Posterior vena cava (tissue), 2 donors: ENCODE data around the gene MIOS. TPM values are rescaled to one million over a fixed set of nuclear protein-coding genes. Genes with fewer than 3 reads are reported as not detected.
"Not testable (repeated sequence)": the region's sequence is repeated elsewhere in the genome, so short reads cannot be mapped to it uniquely, and the experiment has no call there.

Source experiments
- DNase-seq: peaks from one replicate; pipeline ENCODE4 v3.0.0-alpha.2; 2020; ENCODE audit warnings: low spot score
- intact Hi-C, 2 donors: fragments of 100-400 bp; cut with DNase I; formaldehyde crosslinking; loops; one replicate each; pipeline versions ENCODE4 v1.14.1 to v1.14.2; 2022 to 2023
- total RNA-seq, 2 donors: library from RNA; stranded (reverse); fragmentation: NEBNext Ultra II Directional; extraction: Animal tissue kit (Norgen Biotek cat#: 25700); gene quantifications; one replicate each; pipeline ENCODE4 v1.2.1, GENCODE V29; 2021
- donor health status: DM: yes; HTN: yes; CAD: no.
- donor health status: DM: yes; HTN: yes; CAD: no.

MIOS gene
- total RNA-seq, 2 donors from 2014 or later, result 21.0 to 21.2 TPM

DNA sequence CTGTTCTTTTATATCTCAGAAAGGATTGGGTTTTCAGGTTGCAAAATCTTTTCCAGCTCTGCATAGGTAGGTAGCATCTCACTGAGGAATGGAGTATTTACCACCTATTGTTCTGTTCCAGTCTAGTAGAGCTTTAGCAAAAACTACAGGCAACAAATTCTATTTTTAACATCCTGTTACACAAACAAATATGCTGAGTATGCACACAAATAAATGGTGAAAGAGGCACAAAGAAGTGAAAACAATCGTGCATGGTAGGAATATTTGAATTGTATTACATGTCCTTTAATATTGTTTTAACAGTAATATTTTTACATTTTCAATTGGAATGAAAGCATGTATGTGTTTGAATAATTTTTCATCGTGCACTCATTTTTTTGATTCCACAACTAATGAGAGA is 14.5 kb upstream of the MIOS start:
- intact Hi-C loops, result no loop called here
- no peak for DNase-seq

DNA sequence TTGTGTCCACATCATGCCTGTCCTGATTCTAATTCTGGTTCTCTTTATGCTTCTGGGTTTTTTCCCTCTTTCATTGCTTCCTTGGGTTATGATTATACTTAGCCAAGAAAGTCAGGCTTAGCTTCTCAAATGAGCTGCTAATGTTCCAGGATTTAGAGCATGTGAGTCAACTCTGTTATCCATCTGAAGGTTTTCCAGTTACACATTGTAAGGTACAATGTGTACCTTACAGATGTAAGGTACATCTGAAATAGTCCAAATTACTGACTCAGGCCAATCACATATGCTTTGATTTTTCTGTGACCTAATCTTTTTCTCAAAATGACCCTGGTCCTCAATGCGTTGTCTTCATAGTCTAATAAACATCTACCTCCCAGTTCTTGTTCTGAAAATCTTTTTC is 13.3 kb upstream of the MIOS start:
- intact Hi-C loops, result no loop called here
- DNase-seq, result no peak

DNA sequence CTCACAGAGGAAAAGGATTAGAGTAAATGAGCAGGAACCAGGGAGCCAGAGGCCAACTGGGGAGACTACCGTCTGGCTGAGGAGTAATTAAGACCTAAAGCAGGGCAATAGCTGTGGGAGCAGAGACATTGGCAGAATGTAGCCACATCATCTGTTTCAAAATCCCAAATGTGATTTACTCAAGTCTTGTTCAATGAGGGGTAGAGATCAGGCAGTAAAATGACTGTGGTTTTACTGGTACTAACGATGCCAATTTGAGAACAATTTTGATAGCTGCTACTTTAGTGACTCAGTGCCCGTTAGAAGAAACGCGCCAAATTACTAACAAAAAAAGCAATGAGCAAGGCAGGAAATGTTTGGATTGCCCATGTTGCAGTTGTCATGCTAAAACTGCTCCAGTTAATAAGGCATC is 12.7 kb upstream of the MIOS start:
- DNase-seq, result no peak
- intact Hi-C loops, result no loop called here

DNA sequence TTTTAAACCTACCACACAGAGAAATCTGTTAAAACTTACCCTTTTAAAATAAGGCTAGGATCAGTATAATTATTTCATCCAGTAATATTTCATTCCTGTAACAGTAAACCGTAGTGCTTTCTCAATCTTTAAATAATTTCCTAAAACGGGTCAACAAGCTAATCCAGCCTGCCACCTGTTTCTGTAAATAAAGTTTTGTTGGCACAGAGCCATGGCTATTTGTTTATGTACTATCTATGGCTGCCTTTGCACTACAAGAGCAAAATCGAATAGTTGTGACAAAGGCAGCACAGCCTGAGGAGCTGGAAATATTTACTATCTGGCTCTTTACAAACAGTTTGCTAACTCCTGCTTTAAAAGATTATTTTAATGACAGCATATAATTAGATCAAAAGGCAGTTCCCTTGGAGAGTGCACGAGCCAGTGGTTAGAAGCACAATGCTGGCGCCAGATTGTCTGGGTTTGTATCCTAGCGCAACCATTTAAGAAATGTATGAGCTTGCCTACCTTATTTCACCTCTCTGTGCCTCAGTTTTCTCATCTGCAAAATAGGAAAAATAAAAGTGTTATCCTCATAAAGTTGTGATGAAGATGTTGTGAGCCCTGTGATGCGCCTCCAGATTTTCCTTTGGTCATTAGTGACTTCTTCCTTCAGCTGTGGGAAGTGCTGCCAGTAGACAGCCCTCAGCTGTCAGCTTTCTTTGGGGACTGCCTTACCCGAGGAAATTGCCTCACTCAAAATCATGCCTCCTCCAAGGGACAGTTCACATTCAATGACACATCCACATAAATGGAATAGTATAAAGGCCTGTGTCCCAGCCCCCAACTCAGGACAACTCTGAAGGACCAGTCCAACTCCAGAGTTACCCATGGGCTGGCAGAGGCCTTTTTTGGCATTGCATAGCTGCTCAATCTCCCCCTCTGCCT is 11.8 kb upstream of the MIOS start:
- intact Hi-C loops, result no loop called here
- DNase-seq, result no peak

GRCh38 chr7:7556852-7557251 is 9.8 kb upstream of the MIOS start:
- intact Hi-C loops, result no loop called here
- DNase-seq, result no peak

DNA sequence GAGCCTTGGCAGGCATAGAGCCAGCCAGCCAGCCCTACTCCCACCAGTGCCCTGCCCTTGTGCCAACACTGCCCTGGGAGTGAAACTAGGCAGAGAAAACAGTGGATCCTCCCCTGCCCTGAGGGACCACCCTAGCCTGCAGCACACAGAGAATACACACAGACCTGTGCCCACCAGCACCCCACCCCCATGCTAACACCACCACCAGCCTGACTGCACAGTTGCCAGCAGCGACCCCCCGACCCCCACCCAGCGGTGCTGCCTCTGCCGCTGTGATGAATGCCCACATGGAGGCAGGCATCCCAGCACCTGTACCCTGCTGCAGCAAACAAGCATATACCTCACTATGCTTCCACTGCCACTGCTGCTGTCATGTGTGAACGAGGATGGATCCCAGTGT is 9.4 kb upstream of the MIOS start:
- no peak for DNase-seq
- intact Hi-C loops, result no loop called here

DNA sequence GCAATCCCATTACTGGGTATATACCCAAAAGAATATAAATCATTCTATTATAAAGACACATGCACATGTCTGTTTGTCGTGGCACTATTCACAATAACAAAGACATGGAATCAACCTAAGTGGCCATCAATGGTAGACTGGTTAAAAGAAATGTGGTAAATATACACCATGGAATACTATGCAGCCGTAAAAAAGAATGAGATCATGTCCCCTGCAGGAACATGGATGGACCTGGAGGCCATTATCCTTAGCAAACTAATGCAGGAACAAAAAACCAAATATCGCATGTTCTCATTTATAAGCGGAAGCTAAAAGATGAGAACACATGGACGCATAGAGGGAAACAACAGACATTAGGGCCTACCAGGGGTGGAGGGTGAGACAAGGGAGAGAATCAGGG is 5.1 kb upstream of the MIOS start:
- intact Hi-C loops, DNase-seq: not testable (repeated sequence)

- intact Hi-C loops, result no loop called here
- no peak for DNase-seq
These were observed 3.9 kb upstream of the MIOS start for GRCh38 chr7:7562736-7563135.

- intact Hi-C loops, result no loop called here
- DNase-seq, result no peak
These were observed 3.4 kb upstream of the MIOS start for GRCh38 chr7:7563269-7563668.

- no peak for DNase-seq
- intact Hi-C loops, result no loop called here
These were observed 2.9 kb upstream of the MIOS start for GRCh38 chr7:7563813-7564212.

DNA sequence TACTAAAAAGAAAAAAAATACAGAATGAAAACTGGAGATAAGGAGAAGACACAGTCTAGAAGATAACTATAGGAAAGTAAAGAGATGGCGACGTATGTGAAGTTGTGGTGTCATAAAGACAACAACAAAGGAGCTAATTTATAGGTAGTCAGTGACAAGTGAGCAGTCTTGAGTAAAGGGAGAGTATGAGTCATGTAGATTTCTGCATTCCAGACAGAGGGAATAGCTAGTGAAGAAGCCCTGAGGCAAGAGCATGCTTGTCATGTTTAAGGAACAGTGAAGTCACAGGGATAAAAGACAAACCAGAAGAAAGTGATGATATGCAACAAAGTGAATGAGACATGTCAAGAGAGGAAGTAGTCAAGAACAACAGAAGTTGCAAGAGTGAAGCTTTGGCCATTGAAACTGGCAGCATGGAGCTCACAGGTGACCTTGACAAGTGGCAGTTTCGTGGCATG is 2.3 kb upstream of the MIOS start:
- DNase-seq, result no peak
- intact Hi-C loops, result no loop called here

DNA sequence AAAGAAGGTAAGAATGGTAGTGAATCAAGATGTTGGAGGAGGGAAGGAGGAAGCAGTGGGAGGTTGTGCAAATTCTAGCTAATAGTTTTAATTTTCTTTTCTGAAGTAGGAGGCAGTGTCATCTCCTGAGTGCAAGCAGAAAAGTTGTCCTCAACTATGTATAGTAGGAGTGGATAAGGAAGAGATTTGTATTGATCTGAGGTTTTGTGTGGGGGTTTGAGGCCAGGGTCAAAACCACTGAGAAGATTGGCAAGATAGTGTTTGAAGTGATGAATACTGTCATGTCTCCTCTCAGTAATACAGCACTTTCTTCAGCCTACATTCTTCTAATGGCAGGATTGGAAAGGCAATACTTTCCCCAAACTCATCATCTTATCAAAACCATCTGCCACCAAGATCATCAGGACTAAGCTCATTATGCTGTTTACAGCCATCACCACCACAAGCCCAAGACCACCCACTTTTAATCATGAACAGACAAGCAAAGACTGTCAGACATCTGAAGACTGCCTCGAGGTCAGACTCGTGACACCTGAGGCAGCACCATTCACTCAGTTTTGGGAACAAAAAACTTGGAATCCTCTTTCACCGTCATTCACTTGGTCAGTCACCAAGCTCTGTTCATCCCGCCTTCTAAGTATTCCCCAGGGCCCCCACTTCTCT is 1.5 kb upstream of the MIOS start:
- DNase-seq, result no peak
- intact Hi-C loops, result no loop called here

DNA sequence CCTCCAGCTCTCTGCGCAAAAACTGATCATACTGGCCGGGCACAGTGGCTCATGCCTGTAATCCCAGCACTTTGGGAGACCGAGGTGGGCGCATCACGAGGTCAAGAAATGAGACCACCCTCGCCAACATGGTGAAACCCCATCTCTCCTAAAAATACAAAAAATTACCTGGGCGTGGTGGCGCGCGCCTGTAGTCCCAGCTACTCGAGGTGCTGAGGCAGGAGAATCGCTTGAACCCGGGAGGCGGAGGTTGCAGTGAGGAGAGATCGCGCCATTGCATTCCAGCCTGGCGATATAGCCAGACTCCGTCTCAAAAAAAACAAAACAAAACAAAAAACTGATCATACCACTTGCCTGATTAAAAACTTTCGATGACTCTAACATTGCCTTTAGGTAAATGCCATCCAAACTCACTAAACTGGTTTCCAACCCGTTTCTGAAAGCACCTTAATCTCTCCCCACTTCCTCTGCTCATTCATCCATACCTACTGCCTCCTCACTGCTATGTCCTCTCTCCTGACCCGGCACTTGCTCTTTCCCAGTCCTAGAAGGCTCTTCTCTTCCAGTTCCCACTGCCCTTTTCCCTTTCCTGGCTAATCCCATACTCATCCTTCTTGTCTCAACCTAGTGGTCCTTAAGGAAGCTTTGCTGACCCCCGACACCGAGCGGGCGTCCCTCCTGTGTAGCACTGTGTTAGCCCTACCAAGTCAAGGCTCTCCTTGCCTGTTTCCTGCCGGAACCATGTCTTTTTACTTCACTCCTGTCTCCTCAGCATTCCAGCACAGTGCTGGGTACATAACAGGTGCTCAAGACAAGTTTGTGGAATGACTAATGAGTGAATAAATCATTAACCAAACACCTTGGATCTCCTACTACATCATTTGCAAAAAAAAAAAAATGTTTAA is 686 bp upstream of the MIOS start:
- DNase-seq, result no peak
- intact Hi-C loops, result loop anchor here in 1 of 2 donors (2.0 kb wide), 1 partner anchor 39 kb away; no protein-coding TSS in a partner anchor

DNA sequence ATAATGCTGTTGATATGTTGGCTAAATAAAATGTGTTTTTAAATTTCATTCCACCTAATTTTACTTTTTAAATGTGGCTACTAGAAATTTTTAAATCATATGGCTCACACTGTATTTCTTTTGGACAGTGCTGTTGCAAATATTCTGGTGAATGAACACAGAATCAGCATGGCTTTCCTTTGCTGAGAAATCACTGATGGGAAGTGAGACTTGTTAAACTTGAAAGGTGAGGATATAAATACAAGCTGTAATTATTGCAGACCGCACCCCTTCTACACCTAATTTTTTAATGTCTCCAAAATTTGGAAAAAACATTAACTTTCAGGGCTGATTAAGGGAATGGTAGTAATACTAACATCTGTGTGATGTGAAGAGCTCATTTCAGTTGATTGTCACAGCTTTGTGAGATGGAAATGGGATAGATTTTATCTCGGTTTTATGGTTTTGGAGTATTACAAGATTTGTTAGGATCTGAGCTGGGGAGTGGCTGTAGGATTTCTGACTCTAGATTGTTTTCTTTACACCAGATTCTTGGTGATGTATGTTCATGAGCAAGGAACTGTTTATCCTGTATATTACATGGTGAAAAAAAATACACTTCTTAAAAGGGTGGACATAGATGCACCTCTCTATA is 1.3 kb downstream of the MIOS start:
- intact Hi-C loops, result loop anchor here in 1 of 2 donors (2.0 kb wide), 1 partner anchor 41 kb away; no protein-coding TSS in a partner anchor
- DNase-seq, result no peak

GRCh38 chr7:7568553-7568952 is 1.9 kb downstream of the MIOS start:
- no peak for DNase-seq
- intact Hi-C loops, result no loop called here

- intact Hi-C loops, result no loop called here
- DNase-seq, result no peak
These were observed 2.4 kb downstream of the MIOS start for GRCh38 chr7:7569081-7569527.

DNA sequence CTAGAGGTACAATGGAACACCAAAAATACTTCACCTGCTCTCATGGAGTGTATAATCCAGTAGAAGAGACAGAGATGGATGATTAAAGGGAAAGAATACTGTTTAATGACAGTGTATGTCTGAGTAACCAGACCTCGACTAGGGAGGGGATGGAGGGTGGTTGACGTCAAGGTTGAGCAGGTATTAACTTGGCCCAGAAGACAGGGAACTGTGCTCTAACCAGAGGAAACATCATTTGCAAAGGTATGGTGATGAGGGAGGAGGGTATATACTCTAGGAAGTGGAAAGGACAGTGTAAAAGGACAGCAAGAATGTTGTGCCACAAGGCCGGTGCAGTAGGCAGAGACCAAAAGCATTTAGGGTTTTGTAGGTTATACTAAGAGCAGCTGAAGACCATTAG is 2.9 kb downstream of the MIOS start:
- intact Hi-C loops, result loop anchor here in 1 of 2 donors (10.0 kb wide), 1 partner anchor 1395 kb away; no protein-coding TSS in a partner anchor
- DNase-seq, result no peak

DNA sequence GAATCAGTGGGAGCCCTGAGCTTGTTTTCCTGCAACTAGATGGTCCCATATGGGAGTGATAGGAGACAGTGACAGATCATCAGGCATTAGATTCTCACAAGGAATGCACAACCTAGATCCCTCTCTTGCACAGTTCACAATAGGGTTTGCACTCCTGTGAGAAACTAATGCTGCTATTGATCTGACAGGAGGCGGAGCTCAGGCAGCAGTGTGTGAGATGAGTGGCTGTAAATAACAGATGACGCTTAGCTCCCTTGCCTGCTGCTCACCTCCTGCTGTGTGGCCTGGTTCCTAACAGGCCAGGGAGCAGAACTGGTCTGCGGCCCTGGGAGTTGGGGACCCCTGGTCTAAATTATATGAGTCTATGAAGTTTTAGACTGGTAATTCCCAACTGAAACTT is 3.9 kb downstream of the MIOS start:
- no peak for DNase-seq
- intact Hi-C loops, result loop anchor here in 1 of 2 donors (10.0 kb wide), 1 partner anchor 1396 kb away; no protein-coding TSS in a partner anchor

GRCh38 chr7:7573701-7574100 is 7.0 kb downstream of the MIOS start:
- intact Hi-C loops, result loop anchor here in 1 of 2 donors (10.0 kb wide), 1 partner anchor 1399 kb away; no protein-coding TSS in a partner anchor
- DNase-seq, result no peak
